HepG2 (cell line): Measurements from ENCODE around the gene UBAP1. TPM values are rescaled to one million over a fixed set of nuclear protein-coding genes. Genes with fewer than 3 reads are reported as not detected.

Experiments used
- ATAC-seq: fragments of 200-7000 bp; cut with Tn5 transposase; 3 replicates; pipeline ENCODE4 v1.9.1; 2020; ENCODE audit warnings: mild to moderate bottlenecking, moderate library complexity
- BruUV-seq: library from RNA; stranded (reverse); fragments of 400-500 nt; replicated peaks from 2 replicates; lab custom pipeline; 2021; lab: Mats Ljungman, UMichigan
- CTCF ChIA-PET: fragments of 300-600 bp; formaldehyde crosslinking; extraction: SDS; loops from one replicate; lab custom pipeline; 2021; ENCODE audit warnings: low total read pairs, inconsistent platforms, low intra/inter-chr PET ratio; lab: Yijun Ruan, JAX
- POLR2A ChIA-PET: fragments of 350-600 bp; sonication (Branson Sonifier 250); formaldehyde crosslinking; loops from one replicate; lab custom pipeline; 2020; ENCODE audit warnings: antibody characterized with exemption, inconsistent platforms; lab: Yijun Ruan, JAX
- DNase-seq: peaks from one replicate; pipeline ENCODE4 v3.0.0-alpha.2; 2015; ENCODE audit warnings: low spot score
- FAIRE-seq: peaks from 3 replicates; lab custom pipeline; 2011; peaks lifted over from hg19 to GRCh38; lab: Jason Lieb, UNC
- H2AFZ ChIP-seq: one replicate; pipeline ENCODE4 v1.6.1; 2011; ENCODE audit warnings: low read length, inconsistent platforms
- H3K27ac ChIP-seq: fragments of 300-600 bp; 3 replicates; pipeline ENCODE4 v1.8.0; 2011; ENCODE audit warnings: mixed run types, mild to moderate bottlenecking, mixed read lengths, low read length, inconsistent platforms; ENCODE audit not compliant: insufficient read depth; ENCODE audit errors: extremely low read length
- H3K27me3 ChIP-seq, 2 experiments: fragments of 200-600 bp in 1 of 2; 2 replicates in 1 of 2; 3 replicates in 1 of 2; pipeline versions ENCODE4 v1.6.0 to v1.8.0; 2011; ENCODE audit warnings: low read length in 2 of 2, mild to moderate bottlenecking in 2 of 2, moderate library complexity in 2 of 2, inconsistent platforms in 1 of 2; ENCODE audit not compliant: insufficient read depth in 2 of 2, control insufficient read depth in 1 of 2
- H3K36me3 ChIP-seq, 2 experiments: fragments of 200-600 bp in 1 of 2; replicated peaks in 1 of 2; 2 replicates in 1 of 2; 3 replicates in 1 of 2; pipeline versions ENCODE4 v1.5.1 to v1.8.0; 2011; ENCODE audit warnings: low read length in 2 of 2, inconsistent platforms in 1 of 2; ENCODE audit not compliant: insufficient read depth in 2 of 2, control insufficient read depth in 1 of 2
- H3K4me1 ChIP-seq: 2 replicates; pipeline ENCODE4 v1.5.1; 2012; ENCODE audit warnings: low read length, inconsistent platforms; ENCODE audit not compliant: insufficient read depth
- H3K4me2 ChIP-seq: 2 replicates; pipeline ENCODE4 v1.6.0; 2011; ENCODE audit warnings: low read depth, low read length, inconsistent platforms
- H3K4me3 ChIP-seq, 3 experiments: fragments of 200-600 bp in 1 of 3; sonication (generic), shearing (Covaris generic) in 1 of 3; replicated peaks in 1 of 3; 2 replicates each; pipeline ENCODE4 v1.5.1; 2011 to 2016; ENCODE audit warnings: low read length in 3 of 3, inconsistent platforms in 2 of 3, low read depth in 2 of 3, mild to moderate bottlenecking in 2 of 3, control low read depth in 1 of 3, mixed read lengths in 1 of 3; ENCODE audit not compliant: insufficient read depth in 1 of 3
- H3K79me2 ChIP-seq: one replicate; pipeline ENCODE4 v1.6.1; 2011; ENCODE audit warnings: low read length, inconsistent platforms; ENCODE audit not compliant: insufficient read depth
- H3K9ac ChIP-seq: 2 replicates; pipeline ENCODE4 v1.6.0; 2011; ENCODE audit warnings: mild to moderate bottlenecking, low read depth, low read length, inconsistent platforms; ENCODE audit not compliant: insufficient read depth
- H3K9me3 ChIP-seq: 2 replicates; pipeline ENCODE4 v1.5.1; 2012; ENCODE audit warnings: mild to moderate bottlenecking, low read length
- H4K20me1 ChIP-seq: 2 replicates; pipeline ENCODE4 v1.6.0; 2011; ENCODE audit warnings: inconsistent platforms, mild to moderate bottlenecking, low read length, moderate library complexity; ENCODE audit not compliant: insufficient read depth
- AGO2 ChIP-seq: fragments of 200-400 bp; formaldehyde crosslinking; optimal IDR thresholded peaks from 2 replicates; pipeline ENCODE3; 2017; ENCODE audit warnings: mild to moderate bottlenecking, low read depth, low read length, moderate library complexity
- ATF7-NPFF ChIP-seq: sonication (generic); formaldehyde crosslinking; IDR thresholded peaks from 2 replicates; pipeline ENCODE4 v1.8.1; 2023; ENCODE audit warnings: mild to moderate bottlenecking, low read depth, missing genetic modification reagents, moderate library complexity
- ATRX ChIP-seq: sonication (generic); formaldehyde crosslinking; IDR thresholded peaks from 2 replicates; pipeline ENCODE4 v1.4.0; 2020; ENCODE audit warnings: missing genetic modification reagents, borderline replicate concordance
- LCORL ChIP-seq, 2 experiments: fragments of 450-650 bp in 1 of 2; sonication (generic) in 1 of 2; formaldehyde crosslinking in 1 of 2; IDR thresholded peaks; 2 replicates each; pipeline versions ENCODE4 v1.5.0 to v1.6.1; 2017 to 2020; ENCODE audit warnings: antibody characterized with exemption in 1 of 2, missing genetic modification reagents in 1 of 2
- POLR2G ChIP-seq: fragments of 200-400 bp; formaldehyde crosslinking; IDR thresholded peaks from 2 replicates; pipeline ENCODE4 v1.6.1; 2018; ENCODE audit warnings: mild to moderate bottlenecking, low read depth, low read length, moderate library complexity
- RBM22 ChIP-seq: fragments of 200-400 bp; formaldehyde crosslinking; optimal IDR thresholded peaks from 2 replicates; pipeline ENCODE3; 2017; ENCODE audit warnings: mild to moderate bottlenecking, low read length, moderate library complexity
- ZBTB3 ChIP-seq: sonication (generic); formaldehyde crosslinking; IDR thresholded peaks from 2 replicates; pipeline ENCODE4 v1.4.0; 2020; ENCODE audit warnings: low read depth, mild to moderate bottlenecking, moderate library complexity, missing genetic modification reagents, borderline replicate concordance
- ZNF180 ChIP-seq: sonication (generic); formaldehyde crosslinking; IDR thresholded peaks from 2 replicates; pipeline ENCODE4 v1.4.0; 2020; ENCODE audit warnings: low read depth, missing genetic modification reagents, borderline replicate concordance
- ZNF30 ChIP-seq: sonication (generic); formaldehyde crosslinking; IDR thresholded peaks from 2 replicates; pipeline ENCODE4 v1.5.0; 2020; ENCODE audit warnings: mild to moderate bottlenecking, missing genetic modification reagents
- ZNF747 ChIP-seq: sonication (generic); formaldehyde crosslinking; IDR thresholded peaks from 2 replicates; pipeline ENCODE4 v1.8.1; 2023; ENCODE audit warnings: missing genetic modification reagents, mild to moderate bottlenecking, borderline replicate concordance
- ZNF781 ChIP-seq: sonication (generic); formaldehyde crosslinking; IDR thresholded peaks from 2 replicates; pipeline ENCODE4 v1.5.1; 2020; ENCODE audit warnings: borderline replicate concordance, mild to moderate bottlenecking, missing genetic modification reagents; ENCODE audit errors: not compliant biosample characterization
- WGBS: methylation state at CpG from one replicate; pipeline ENCODE4 v1.1.6; 2017; ENCODE audit warnings: low lambda C conversion rate; 5-methylcytosine and 5-hydroxymethylcytosine counted together
- in situ Hi-C: cut with HindIII; loops from 2 replicates; pipeline ENCODE4 v1.10.0; 2017; ENCODE audit warnings: low pct_unique_long_range_greater_than_20kb; ENCODE audit not compliant: extremely low pct_ligation_motif_present
- intact Hi-C: fragments of 100-400 bp; cut with micrococcal nuclease; formaldehyde crosslinking; loops from one replicate; pipeline ENCODE4 v1.10.0; 2022; ENCODE audit not compliant: unreplicated experiment
- polyA plus RNA-seq, 8 experiments: library from polyadenylated mRNA; depleted of rRNA in 3 of 8; stranded (reverse) in 7 of 8; unstranded in 1 of 8; fragments of >200 nt; fragmentation: Illumina TruSeq in 4 of 8; extraction: Trizol in 4 of 8; gene quantifications; 2 replicates each; pipeline versions ENCODE4 v1.2.1 to v1.2.3, GENCODE V29; 2011 to 2016; ENCODE audit warnings: low read depth in 4 of 8, missing spikeins in 1 of 8, mixed read lengths in 1 of 8; ENCODE audit not compliant: insufficient read depth in 1 of 8
- total RNA-seq, 5 experiments: library from RNA; depleted of rRNA; stranded (reverse); fragments of >200 nt; fragmentation: Illumina TruSeq; extraction: Trizol; gene quantifications; 2 replicates each; pipeline ENCODE4 v1.2.3, GENCODE V29; 2016; ENCODE audit warnings: low read depth in 1 of 5
- TF ChIP-seq, protein P1 (sequence below): sonication (generic); formaldehyde crosslinking; IDR thresholded peaks from 2 replicates; pipeline ENCODE4 v1.5.0; 2020; ENCODE audit warnings: missing genetic modification reagents
- TF ChIP-seq, protein P2 (sequence below): sonication (generic); formaldehyde crosslinking; IDR thresholded peaks from 2 replicates; pipeline ENCODE4 v1.5.1; 2020; ENCODE audit warnings: missing genetic modification reagents, mild to moderate bottlenecking, borderline replicate concordance
- TF ChIP-seq, protein P3 (sequence below): sonication (generic); formaldehyde crosslinking; IDR thresholded peaks from 2 replicates; pipeline ENCODE4 v1.5.1; 2020; ENCODE audit warnings: missing genetic modification reagents, mild to moderate bottlenecking, borderline replicate concordance
- TF ChIP-seq, protein P4 (sequence below): sonication (generic); formaldehyde crosslinking; IDR thresholded peaks from 2 replicates; pipeline ENCODE4 v1.5.0; 2020; ENCODE audit warnings: missing genetic modification reagents
- TF ChIP-seq, protein P5 (sequence below): sonication (generic); formaldehyde crosslinking; IDR thresholded peaks from 2 replicates; pipeline ENCODE4 v1.8.0; 2022; ENCODE audit warnings: missing genetic modification reagents, low read depth, mild to moderate bottlenecking, borderline replicate concordance

The UBAP1 gene
- total and polyA plus RNA-seq, 2 of the 13 experiments (the other 11 are each of a cell fraction or from before 2014, with no cell fraction given) = 19.5 to 40.5 TPM

DNA sequence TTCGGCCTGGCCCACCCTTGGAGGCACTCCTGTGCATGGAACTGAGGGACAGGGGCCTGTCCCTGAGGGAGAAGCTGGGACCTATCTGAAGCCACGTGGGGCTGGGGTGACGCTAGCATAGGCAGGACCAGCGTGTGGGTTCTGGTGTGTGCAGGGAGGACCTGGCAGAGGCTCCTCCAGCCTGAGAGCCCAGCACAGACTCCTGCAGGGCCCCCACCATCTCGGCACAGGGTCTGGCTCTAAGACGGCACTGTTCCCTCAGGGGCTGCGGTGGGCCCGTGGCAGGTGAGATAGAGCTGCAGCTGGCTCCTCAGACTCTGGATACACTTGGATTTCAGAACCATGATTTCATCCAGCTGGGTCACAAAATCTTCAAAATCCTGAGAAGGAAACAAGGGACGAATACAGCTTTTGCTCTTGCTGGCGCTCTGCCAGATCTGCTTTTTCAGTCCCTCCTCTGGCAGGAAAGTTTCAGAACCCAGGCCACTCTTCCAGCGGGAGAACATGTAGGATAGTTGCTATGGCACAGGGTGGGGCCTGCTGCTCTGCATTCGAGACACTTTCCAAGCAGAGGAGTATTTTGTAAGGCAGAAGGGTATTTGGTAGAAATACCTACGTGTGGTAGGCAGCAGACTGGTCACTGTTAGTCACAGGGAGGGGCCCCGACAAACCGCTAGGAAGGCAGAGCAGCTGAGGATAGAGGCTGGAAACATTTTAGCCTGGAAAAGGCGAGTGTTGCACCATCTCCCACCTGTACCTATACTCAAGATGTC is 75.5 kb downstream of the UBAP1 start:
- Histone ChIP-seq H3K4me2 (no peak overlapping the region), H3K4me3 (no peak overlapping the region), H4K20me1 (no peaks in the 10 kb centered on the region), H3K9ac (no peak overlapping the region), H3K36me3 (peaks cover 14 to 57% of the 10 kb centered on the region in 2 experiments), H2AFZ (no peak overlapping the region), H3K4me1 (no peaks in the 10 kb centered on the region), H3K9me3 (no peaks in the 10 kb centered on the region), H3K27me3 (no peaks in the 10 kb centered on the region), H3K27ac (no peak overlapping the region), H3K79me2 (no peaks in the 10 kb centered on the region)
- WGBS = 95% methylated on average over 11 of the region's 16 CpGs
- ATAC-seq = no peak
- BruUV-seq = no TSS peak
- CTCF ChIA-PET = no interaction called here
- no peak for DNase-seq
- FAIRE-seq = no peak
- POLR2A ChIA-PET = interaction anchor here (0.5 to 1.4 kb wide), 2 partner anchors 76 to 77 kb away, joined by 3 to 5 read pairs; partner anchors contain the start of gene UBAP1
- in situ Hi-C loops = loop anchor here (10.0 kb wide), 1 partner anchor 130 kb away; the partner anchor contains the start of gene DCAF12
- intact Hi-C loops = loop anchor here (5.0 kb wide), 2 partner anchors 77 to 123 kb away; partner anchors contain the start of genes MYORG and UBAP1
- TF ChIP-seq POLR2G (peak; percentile 9; the same call in 1 of the 2 replicates), ZBTB3 (CRISPR knock-in tag) (no peak), ZNF781 (CRISPR knock-in tag) (no peak), AGO2 (peak; percentile 54), ZNF747 (CRISPR knock-in tag) (no peak), ZNF180 (CRISPR knock-in tag) (no peak), LCORL (IDR thresholded peaks at IDR 0.05) (peak; percentile 62), LCORL (CRISPR knock-in tag; IDR thresholded peaks at IDR 0.05) (no peak), ZNF30 (CRISPR knock-in tag) (no peak), ATF7-NPFF (CRISPR knock-in tag) (no peak), RBM22 (peak; percentile 90), ATRX (CRISPR knock-in tag) (no peak)
- TF ChIP-seq, protein P1, sequence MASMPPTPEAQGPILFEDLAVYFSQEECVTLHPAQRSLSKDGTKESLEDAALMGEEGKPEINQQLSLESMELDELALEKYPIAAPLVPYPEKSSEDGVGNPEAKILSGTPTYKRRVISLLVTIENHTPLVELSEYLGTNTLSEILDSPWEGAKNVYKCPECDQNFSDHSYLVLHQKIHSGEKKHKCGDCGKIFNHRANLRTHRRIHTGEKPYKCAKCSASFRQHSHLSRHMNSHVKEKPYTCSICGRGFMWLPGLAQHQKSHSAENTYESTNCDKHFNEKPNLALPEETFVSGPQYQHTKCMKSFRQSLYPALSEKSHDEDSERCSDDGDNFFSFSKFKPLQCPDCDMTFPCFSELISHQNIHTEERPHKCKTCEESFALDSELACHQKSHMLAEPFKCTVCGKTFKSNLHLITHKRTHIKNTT = no peak
- TF ChIP-seq, protein P2, sequence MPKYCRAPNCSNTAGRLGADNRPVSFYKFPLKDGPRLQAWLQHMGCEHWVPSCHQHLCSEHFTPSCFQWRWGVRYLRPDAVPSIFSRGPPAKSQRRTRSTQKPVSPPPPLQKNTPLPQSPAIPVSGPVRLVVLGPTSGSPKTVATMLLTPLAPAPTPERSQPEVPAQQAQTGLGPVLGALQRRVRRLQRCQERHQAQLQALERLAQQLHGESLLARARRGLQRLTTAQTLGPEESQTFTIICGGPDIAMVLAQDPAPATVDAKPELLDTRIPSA = no peak
- TF ChIP-seq, protein P3, sequence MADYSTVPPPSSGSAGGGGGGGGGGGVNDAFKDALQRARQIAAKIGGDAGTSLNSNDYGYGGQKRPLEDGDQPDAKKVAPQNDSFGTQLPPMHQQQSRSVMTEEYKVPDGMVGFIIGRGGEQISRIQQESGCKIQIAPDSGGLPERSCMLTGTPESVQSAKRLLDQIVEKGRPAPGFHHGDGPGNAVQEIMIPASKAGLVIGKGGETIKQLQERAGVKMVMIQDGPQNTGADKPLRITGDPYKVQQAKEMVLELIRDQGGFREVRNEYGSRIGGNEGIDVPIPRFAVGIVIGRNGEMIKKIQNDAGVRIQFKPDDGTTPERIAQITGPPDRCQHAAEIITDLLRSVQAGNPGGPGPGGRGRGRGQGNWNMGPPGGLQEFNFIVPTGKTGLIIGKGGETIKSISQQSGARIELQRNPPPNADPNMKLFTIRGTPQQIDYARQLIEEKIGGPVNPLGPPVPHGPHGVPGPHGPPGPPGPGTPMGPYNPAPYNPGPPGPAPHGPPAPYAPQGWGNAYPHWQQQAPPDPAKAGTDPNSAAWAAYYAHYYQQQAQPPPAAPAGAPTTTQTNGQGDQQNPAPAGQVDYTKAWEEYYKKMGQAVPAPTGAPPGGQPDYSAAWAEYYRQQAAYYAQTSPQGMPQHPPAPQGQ = no peak
- TF ChIP-seq, protein P4, sequence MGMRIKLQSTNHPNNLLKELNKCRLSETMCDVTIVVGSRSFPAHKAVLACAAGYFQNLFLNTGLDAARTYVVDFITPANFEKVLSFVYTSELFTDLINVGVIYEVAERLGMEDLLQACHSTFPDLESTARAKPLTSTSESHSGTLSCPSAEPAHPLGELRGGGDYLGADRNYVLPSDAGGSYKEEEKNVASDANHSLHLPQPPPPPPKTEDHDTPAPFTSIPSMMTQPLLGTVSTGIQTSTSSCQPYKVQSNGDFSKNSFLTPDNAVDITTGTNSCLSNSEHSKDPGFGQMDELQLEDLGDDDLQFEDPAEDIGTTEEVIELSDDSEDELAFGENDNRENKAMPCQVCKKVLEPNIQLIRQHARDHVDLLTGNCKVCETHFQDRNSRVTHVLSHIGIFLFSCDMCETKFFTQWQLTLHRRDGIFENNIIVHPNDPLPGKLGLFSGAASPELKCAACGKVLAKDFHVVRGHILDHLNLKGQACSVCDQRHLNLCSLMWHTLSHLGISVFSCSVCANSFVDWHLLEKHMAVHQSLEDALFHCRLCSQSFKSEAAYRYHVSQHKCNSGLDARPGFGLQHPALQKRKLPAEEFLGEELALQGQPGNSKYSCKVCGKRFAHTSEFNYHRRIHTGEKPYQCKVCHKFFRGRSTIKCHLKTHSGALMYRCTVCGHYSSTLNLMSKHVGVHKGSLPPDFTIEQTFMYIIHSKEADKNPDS (CRISPR knock-in tag) = no peak
- TF ChIP-seq, protein P5, sequence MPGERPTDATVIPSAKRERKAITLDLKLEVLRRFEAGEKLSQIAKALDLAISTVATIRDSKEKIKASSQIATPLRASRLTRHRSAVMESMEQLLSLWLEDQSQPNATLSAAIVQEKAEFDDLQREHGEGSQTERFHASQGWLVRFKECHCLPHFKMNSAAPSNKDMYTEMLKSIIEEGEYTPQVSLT (CRISPR knock-in tag) = no peak
